ENCODE data around the gene ANKRD40.

DNA sequence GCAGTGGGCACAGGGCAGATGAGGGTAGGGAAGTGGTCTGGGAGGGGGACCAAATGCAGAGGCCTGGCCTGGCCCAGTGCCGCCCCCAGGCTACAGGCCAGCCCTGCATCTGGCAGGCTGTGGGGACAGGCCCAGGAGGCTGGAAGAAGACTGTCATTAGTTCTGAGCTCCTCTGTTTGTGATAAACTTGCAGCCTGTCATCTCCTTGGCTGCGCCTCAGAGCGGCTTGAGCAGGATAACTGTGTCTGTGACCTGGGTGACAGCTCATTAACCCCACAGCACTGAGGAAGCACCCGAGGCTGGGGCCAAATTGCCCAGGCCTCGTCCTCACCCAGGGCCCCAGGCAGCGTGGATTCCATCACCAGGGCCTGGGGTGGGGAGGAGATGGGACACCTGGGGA, 49.1 kb downstream of the ANKRD40 start:
- TF ChIP-seq, protein P1, sequence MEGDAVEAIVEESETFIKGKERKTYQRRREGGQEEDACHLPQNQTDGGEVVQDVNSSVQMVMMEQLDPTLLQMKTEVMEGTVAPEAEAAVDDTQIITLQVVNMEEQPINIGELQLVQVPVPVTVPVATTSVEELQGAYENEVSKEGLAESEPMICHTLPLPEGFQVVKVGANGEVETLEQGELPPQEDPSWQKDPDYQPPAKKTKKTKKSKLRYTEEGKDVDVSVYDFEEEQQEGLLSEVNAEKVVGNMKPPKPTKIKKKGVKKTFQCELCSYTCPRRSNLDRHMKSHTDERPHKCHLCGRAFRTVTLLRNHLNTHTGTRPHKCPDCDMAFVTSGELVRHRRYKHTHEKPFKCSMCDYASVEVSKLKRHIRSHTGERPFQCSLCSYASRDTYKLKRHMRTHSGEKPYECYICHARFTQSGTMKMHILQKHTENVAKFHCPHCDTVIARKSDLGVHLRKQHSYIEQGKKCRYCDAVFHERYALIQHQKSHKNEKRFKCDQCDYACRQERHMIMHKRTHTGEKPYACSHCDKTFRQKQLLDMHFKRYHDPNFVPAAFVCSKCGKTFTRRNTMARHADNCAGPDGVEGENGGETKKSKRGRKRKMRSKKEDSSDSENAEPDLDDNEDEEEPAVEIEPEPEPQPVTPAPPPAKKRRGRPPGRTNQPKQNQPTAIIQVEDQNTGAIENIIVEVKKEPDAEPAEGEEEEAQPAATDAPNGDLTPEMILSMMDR (IDR thresholded peaks at IDR 0.05; ENCODE audit: low read depth, low read length, missing input control), result no peak
- TF ChIP-seq, protein P2, sequence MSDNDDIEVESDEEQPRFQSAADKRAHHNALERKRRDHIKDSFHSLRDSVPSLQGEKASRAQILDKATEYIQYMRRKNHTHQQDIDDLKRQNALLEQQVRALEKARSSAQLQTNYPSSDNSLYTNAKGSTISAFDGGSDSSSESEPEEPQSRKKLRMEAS (IDR thresholded peaks at IDR 0.05), result no peak
- no peak for TF ChIP-seq TAF1 (conservative IDR thresholded peaks at IDR 0.05)
- no peak for TF ChIP-seq RAD21 (IDR thresholded peaks at IDR 0.05)
- TF ChIP-seq EGR1 (IDR thresholded peaks at IDR 0.05; ENCODE audit: low read depth in 2 of 2), result no peak
- TF ChIP-seq RXRA (IDR thresholded peaks at IDR 0.05), result no peak
- TF ChIP-seq YY1 (IDR thresholded peaks at IDR 0.05), result no peak
- no peak for TF ChIP-seq JUND (IDR thresholded peaks at IDR 0.05)

Measured in liver (tissue), 3 donors.